ENCODE measurements around the gene ITGA1. TPM values are rescaled to one million over a fixed set of nuclear protein-coding genes. Genes with fewer than 3 reads are reported as not detected.

Gene ITGA1
- polyA plus RNA-seq, 3 donors: 0.33 to 0.89 (median 0.79) TPM

DNA sequence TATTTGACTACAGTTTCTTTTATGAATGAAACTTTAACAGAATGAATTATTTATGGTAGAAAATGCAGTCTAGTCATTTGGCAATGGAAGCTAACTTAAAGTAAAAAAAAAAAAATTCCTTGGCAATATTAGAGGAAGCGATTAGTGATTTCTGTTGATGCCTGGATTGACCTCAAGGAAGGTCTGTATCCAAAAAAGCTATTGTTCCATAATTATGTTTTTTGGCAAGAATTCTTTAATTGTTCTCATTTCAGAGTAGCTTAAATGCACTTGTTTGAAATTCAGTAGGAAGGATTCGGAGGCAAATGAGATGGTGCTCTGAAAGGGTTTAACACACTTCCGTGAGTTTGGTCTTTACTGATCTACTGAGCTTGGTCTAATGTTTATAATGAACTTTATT is 61.8 kb downstream of the ITGA1 start:
- Mint-ChIP-seq H3K9me3 (no peaks in the 10 kb centered on the region), H3K36me3 (no peaks in the 10 kb centered on the region), H3K4me3 (no peak overlapping the region), H3K27me3 (ENCODE audit: low read depth in 3 of 3) (peaks cover 0 to 3% (median 2%) of the 10 kb centered on the region in 3 donors), H3K27ac (no peak overlapping the region), H3K4me1 (no peaks in the 10 kb centered on the region)
- no peak overlapping the region for H2AFZ ChIP-seq (ENCODE audit: insufficient read depth, low read depth, low read length, poor library complexity, severe bottlenecking)
- intact Hi-C loops (cut with micrococcal nuclease): no loop called here
- WGBS (ENCODE audit: insufficient coverage): no CpG with 5 or more reads among the region's 3 CpGs
- no peaks in the 10 kb centered on the region for H3K9me3 ChIP-seq (replicated peaks in 1 of 2; ENCODE audit: control insufficient read depth in 1 of 2, insufficient read depth in 1 of 2, low read length in 2 of 2)
- H3K79me2 ChIP-seq (ENCODE audit: insufficient read depth, low read length): no peaks in the 10 kb centered on the region
- TF ChIP-seq, protein P1, sequence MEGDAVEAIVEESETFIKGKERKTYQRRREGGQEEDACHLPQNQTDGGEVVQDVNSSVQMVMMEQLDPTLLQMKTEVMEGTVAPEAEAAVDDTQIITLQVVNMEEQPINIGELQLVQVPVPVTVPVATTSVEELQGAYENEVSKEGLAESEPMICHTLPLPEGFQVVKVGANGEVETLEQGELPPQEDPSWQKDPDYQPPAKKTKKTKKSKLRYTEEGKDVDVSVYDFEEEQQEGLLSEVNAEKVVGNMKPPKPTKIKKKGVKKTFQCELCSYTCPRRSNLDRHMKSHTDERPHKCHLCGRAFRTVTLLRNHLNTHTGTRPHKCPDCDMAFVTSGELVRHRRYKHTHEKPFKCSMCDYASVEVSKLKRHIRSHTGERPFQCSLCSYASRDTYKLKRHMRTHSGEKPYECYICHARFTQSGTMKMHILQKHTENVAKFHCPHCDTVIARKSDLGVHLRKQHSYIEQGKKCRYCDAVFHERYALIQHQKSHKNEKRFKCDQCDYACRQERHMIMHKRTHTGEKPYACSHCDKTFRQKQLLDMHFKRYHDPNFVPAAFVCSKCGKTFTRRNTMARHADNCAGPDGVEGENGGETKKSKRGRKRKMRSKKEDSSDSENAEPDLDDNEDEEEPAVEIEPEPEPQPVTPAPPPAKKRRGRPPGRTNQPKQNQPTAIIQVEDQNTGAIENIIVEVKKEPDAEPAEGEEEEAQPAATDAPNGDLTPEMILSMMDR (IDR thresholded peaks at IDR 0.05): no peak
- H3K36me3 ChIP-seq (replicated peaks in 1 of 2; ENCODE audit: control insufficient read depth in 1 of 2, insufficient read depth in 2 of 2, low read length in 2 of 2): no peaks in the 10 kb centered on the region
- H3K9ac ChIP-seq (ENCODE audit: insufficient read depth, low read length, poor library complexity, severe bottlenecking): no peak overlapping the region
- no peak overlapping the region for H3K27ac ChIP-seq (ENCODE audit: low read depth in 1 of 2, low read length in 2 of 2)
- no peak overlapping the region for H3K4me2 ChIP-seq (replicated peaks; ENCODE audit: extremely low read depth, low read length, poor library complexity, severe bottlenecking)
- no peak overlapping the region for H3K4me3 ChIP-seq (replicated peaks in 1 of 3; ENCODE audit: low read depth in 2 of 3, low read length in 3 of 3)
- DNase-seq: no peak
- no peaks in the 10 kb centered on the region for H3K27me3 ChIP-seq (ENCODE audit: control insufficient read depth in 2 of 2, insufficient read depth in 2 of 2, low read length in 2 of 2)
- no peaks in the 10 kb centered on the region for H3K4me1 ChIP-seq (ENCODE audit: control insufficient read depth in 1 of 2, insufficient read depth in 2 of 2, low read length in 2 of 2)
- H4K20me1 ChIP-seq (ENCODE audit: insufficient read depth, low read length): no peaks in the 10 kb centered on the region

DNA sequence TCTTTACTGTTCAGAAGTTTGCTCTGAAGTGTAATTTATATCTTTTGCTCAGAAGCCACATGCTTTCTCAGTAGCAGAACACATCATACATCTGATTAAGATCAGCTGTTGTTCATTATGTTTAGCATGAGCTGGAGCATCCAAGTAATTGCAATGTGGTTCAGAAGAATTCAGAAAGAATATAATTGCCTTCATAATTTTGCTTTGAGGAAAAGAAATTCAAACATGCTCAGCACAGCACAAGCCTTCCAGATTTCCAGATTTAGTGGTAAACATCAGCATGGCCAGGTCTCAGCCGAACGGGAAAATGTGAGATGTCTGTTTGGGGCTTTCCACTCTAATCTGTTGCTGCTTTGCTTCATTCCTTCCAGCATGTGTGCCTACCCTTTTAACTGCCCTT is 65.9 kb downstream of the ITGA1 start:
- no peak overlapping the region for H3K27ac Mint-ChIP-seq
- no peak for DNase-seq
- intact Hi-C loops (cut with micrococcal nuclease): no loop called here
- H3K79me2 ChIP-seq (ENCODE audit: insufficient read depth, low read length): no peaks in the 10 kb centered on the region
- H3K27me3 ChIP-seq (ENCODE audit: control insufficient read depth in 2 of 2, insufficient read depth in 2 of 2, low read length in 2 of 2): no peaks in the 10 kb centered on the region
- H3K9ac ChIP-seq (ENCODE audit: insufficient read depth, low read length, poor library complexity, severe bottlenecking): no peak overlapping the region
- no peaks in the 10 kb centered on the region for H3K36me3 ChIP-seq (replicated peaks in 1 of 2; ENCODE audit: control insufficient read depth in 1 of 2, insufficient read depth in 2 of 2, low read length in 2 of 2)
- no peak overlapping the region for H3K4me3 Mint-ChIP-seq
- no peak overlapping the region for H3K4me2 ChIP-seq (replicated peaks; ENCODE audit: extremely low read depth, low read length, poor library complexity, severe bottlenecking)
- no peaks in the 10 kb centered on the region for H3K9me3 ChIP-seq (replicated peaks in 1 of 2; ENCODE audit: control insufficient read depth in 1 of 2, insufficient read depth in 1 of 2, low read length in 2 of 2)
- H3K9me3 Mint-ChIP-seq: no peaks in the 10 kb centered on the region
- peaks cover 0 to 2% (median 0%) of the 10 kb centered on the region in 3 donors for H3K27me3 Mint-ChIP-seq (ENCODE audit: low read depth in 3 of 3)
- H3K4me1 Mint-ChIP-seq: no peaks in the 10 kb centered on the region
- no CpG with 5 or more reads among the region's 2 CpGs for WGBS (ENCODE audit: insufficient coverage)
- H3K4me3 ChIP-seq (replicated peaks in 1 of 3; ENCODE audit: low read depth in 2 of 3, low read length in 3 of 3): no peak overlapping the region
- no peak overlapping the region for H2AFZ ChIP-seq (ENCODE audit: insufficient read depth, low read depth, low read length, poor library complexity, severe bottlenecking)
- no peaks in the 10 kb centered on the region for H4K20me1 ChIP-seq (ENCODE audit: insufficient read depth, low read length)
- H3K27ac ChIP-seq (ENCODE audit: low read depth in 1 of 2, low read length in 2 of 2): no peak overlapping the region
- TF ChIP-seq, protein P1 (IDR thresholded peaks at IDR 0.05): no peak
- H3K36me3 Mint-ChIP-seq: no peaks in the 10 kb centered on the region
- peaks cover 2 to 7% of the 10 kb centered on the region in 2 donors for H3K4me1 ChIP-seq (ENCODE audit: control insufficient read depth in 1 of 2, insufficient read depth in 2 of 2, low read length in 2 of 2)

Data from CD14-positive monocyte (primary cell).